ENCODE results near the gene PAGE2.
"Not testable (repeated sequence)": the region's sequence is repeated elsewhere in the genome, so short reads cannot be mapped to it uniquely, and the experiment has no call there.

PAGE2 gene

DNA sequence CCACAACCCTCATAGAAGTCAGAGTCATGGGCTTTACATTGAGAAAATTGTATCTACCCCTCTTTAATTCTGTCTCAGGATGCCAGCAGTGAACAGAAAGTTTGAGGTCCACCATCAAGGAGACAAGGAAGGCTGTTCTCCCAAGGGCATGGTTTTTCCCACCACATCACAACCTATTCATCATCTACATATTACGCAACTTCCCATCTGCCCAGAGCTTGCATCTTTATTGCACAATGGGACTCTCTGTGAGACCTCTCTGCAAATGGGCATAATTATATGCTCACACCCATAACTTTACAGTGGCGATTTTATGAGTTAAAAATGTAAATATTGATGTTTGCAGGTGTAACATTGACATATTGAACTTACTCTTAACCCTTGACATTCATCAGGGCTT lies 38.9 kb downstream of the PAGE2 start:
- DNase-seq = no peak

DNA sequence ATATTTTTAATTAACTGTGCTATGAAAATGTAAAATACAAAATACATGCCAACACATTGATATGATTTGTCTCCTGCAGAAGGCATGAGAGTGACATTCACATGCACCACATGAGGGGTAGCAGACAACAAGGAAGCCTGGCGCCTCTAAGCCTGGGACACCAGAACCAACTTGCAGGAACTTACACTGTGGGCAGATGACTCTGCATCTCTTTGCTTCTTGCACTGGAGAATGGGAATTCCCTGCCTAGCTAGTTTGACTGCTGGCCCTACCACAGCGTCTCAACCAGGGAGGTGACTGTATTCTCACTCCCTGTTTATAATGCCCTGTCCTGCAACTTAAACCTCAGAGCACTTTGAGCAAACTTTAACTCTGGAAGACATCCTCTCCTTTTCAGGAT lies 40.5 kb downstream of the PAGE2 start:
- no peak for DNase-seq

DNA sequence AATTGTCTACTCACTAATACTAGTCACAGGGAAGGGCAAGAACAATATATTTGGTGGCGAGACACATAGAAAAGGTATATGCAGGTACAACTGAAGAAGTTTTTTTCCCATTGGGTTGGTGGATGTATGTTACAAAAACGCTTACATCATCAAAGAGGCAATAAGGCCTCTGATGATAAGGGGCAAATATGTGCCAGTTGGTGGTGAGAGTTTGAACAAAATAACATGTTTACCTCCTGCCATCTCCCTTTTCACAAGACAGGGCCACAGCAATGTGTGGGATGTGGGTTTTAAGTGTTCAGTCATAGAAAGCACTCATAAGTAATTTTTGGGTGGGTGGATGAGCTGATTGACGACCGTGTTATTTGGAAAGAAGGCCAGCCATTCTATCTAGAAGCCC lies 41.7 kb downstream of the PAGE2 start:
- DNase-seq = no peak

DNA sequence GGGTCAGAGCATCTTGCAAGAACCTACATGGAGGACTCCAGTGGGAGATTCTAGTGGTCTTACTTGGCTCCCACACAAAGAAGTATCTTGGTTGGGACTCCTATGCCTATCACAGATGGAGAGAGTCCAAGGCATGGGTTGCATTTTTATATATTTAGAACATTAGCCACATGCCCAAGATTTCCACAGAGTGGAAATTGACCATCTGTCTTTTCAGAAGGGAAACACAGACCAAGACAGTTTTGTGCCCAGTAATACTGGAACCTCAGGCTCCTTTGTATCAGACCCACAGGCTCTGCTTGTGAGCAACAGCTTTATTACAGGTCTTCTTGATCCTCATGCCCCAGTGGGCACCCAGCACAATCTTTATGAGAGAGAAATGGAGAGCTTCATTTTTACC lies 43.6 kb downstream of the PAGE2 start:
- no peak for DNase-seq

DNA sequence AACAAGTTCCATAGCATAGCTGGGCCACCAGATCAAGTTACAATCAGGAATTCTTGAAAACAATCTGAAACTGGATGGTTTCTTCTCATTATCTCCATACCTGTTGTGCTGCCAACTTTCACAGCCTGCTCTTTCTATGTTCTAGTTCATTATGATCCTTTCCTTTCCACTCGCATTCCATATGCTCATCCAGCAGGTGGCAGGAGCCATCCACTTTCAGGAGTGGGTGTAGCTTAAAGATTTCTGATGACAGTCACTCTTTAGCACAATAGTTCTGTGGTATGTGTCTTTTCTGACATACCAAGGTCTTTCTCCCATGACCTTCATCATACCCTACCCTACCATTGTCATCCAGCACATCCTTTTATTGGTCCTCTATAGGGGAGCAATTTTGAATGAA lies 46.4 kb downstream of the PAGE2 start:
- no peak for DNase-seq

DNA sequence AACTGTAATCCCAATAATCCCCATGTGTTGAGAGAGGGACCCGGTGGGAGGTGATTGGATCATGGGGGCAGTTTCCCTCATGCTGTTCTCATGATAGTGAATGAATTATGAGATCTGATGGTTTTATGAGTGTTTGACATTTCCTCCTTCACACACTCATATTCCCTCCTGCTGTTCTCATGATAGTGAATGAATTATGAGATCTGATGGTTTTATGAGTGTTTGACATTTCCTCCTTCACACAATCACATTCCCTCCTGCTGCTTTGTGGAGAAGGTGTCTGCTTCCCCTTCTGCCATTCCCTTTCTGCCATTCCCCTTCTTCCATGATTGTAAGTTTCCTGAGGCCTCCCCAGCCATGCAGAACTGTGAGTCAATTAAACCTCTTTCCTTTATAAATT lies 52.0 kb downstream of the PAGE2 start:
- not testable (repeated sequence) for DNase-seq
